Testis (tissue), 2 donors: ENCODE results near the gene MCRS1.

Source experiments
- POLR2A ChIP-seq: fragments of 450-650 bp; IDR thresholded peaks from one replicate; pipeline ENCODE4 v1.6.1; 2017; ENCODE audit warnings: antibody characterized with exemption, mild to moderate bottlenecking, moderate library complexity
- TF ChIP-seq, protein P1 (sequence below), 3 experiments: fragments of 450-650 bp in 2 of 3; fragments of 200-600 bp in 1 of 3; sonication (generic) in 1 of 3; IDR thresholded peaks; one replicate each; pipeline ENCODE4 v1.5.1; 2016 to 2019; ENCODE audit warnings: antibody characterized with exemption in 3 of 3, mild to moderate bottlenecking in 2 of 3, moderate library complexity in 1 of 3

DNA sequence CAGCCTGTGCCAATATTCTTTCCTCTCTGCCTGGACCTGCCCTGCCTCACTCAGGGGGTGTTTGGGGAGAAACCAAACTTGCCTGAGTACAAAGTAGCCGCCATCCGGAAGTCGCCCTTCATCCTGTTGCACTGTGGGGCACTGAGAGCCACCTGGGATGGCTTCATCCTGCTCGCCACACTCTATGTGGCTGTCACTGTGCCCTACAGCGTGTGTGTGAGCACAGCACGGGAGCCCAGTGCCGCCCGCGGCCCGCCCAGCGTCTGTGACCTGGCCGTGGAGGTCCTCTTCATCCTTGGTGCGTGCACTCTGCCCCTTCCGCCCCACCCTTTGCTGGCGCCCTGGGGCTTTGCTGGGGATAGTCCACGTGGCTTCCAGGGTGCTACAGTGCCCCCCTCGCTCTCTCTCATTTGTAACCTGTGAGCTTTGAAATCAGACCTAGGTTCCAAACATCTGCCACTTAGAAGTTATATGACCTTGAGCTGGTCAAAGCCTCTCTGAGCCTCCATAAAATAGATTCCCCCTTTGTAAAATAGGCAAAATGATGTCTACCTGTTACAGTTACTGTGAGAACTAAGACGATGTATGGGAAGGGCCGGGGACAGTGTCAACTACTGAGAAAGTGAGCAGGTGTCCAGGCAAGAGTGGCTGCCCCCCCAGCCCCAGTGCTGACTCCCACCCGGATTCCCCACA is 24.6 kb downstream of the MCRS1 start:
- TF ChIP-seq, protein P1, sequence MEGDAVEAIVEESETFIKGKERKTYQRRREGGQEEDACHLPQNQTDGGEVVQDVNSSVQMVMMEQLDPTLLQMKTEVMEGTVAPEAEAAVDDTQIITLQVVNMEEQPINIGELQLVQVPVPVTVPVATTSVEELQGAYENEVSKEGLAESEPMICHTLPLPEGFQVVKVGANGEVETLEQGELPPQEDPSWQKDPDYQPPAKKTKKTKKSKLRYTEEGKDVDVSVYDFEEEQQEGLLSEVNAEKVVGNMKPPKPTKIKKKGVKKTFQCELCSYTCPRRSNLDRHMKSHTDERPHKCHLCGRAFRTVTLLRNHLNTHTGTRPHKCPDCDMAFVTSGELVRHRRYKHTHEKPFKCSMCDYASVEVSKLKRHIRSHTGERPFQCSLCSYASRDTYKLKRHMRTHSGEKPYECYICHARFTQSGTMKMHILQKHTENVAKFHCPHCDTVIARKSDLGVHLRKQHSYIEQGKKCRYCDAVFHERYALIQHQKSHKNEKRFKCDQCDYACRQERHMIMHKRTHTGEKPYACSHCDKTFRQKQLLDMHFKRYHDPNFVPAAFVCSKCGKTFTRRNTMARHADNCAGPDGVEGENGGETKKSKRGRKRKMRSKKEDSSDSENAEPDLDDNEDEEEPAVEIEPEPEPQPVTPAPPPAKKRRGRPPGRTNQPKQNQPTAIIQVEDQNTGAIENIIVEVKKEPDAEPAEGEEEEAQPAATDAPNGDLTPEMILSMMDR (IDR thresholded peaks at IDR 0.05): no peak
- TF ChIP-seq POLR2A: no peak
